GM19324 (cell line): ENCODE results near the gene GRM8.

Source experiments
- ATAC-seq: cut with Tn5 transposase; IDR thresholded peaks from one replicate; pipeline ENCODE4 v1.9.1; 2021; ENCODE audit warnings: mild to moderate bottlenecking, moderate library complexity; ENCODE audit not compliant: unreplicated experiment, low FRiP score

Gene GRM8

GRCh38 chr7:126487728-126488442 lies 764.9 kb downstream of the GRM8 start:
- ATAC-seq = no peak

- no peak for ATAC-seq
These were observed 765.9 kb downstream of the GRM8 start for GRCh38 chr7:126486806-126487205.

GRCh38 chr7:126485791-126486190 lies 767.0 kb downstream of the GRM8 start:
- no peak for ATAC-seq

GRCh38 chr7:126483972-126484371 lies 768.8 kb downstream of the GRM8 start:
- ATAC-seq = no peak

GRCh38 chr7:126472825-126473224 lies 779.9 kb downstream of the GRM8 start:
- no peak for ATAC-seq

- ATAC-seq = no peak
These were observed 790.3 kb downstream of the GRM8 start for GRCh38 chr7:126462405-126462804.

GRCh38 chr7:126460664-126461063 lies 792.1 kb downstream of the GRM8 start:
- no peak for ATAC-seq

GRCh38 chr7:126453104-126453503 lies 799.6 kb downstream of the GRM8 start:
- no peak for ATAC-seq

GRCh38 chr7:126450269-126450671 lies 802.5 kb downstream of the GRM8 start:
- peak; percentile 93 for ATAC-seq

- peak; percentile 18 for ATAC-seq
These were observed 803.0 kb downstream of the GRM8 start for GRCh38 chr7:126449611-126450268.

GRCh38 chr7:126447984-126448383 lies 804.8 kb downstream of the GRM8 start:
- no peak for ATAC-seq

- no peak for ATAC-seq
These were observed 806.8 kb downstream of the GRM8 start for GRCh38 chr7:126445991-126446390.

GRCh38 chr7:126443951-126444350 lies 808.8 kb downstream of the GRM8 start:
- ATAC-seq = no peak

- ATAC-seq = no peak
These were observed 809.8 kb downstream of the GRM8 start for GRCh38 chr7:126442908-126443307.

- no peak for ATAC-seq
These were observed 811.0 kb downstream of the GRM8 start for GRCh38 chr7:126441745-126442144.

GRCh38 chr7:126440542-126440941 lies 812.2 kb downstream of the GRM8 start:
- ATAC-seq = no peak

- ATAC-seq = no peak
These were observed 816.4 kb downstream of the GRM8 start for GRCh38 chr7:126436213-126436868.

- ATAC-seq = no peak
These were observed 826.1 kb downstream of the GRM8 start for GRCh38 chr7:126426652-126427051.

GRCh38 chr7:126424985-126425384 lies 827.8 kb downstream of the GRM8 start:
- no peak for ATAC-seq

- ATAC-seq = no peak
These were observed 833.7 kb downstream of the GRM8 start for GRCh38 chr7:126419047-126419446.

- peak; percentile 69 for ATAC-seq
These were observed 840.8 kb downstream of the GRM8 start for GRCh38 chr7:126411821-126412383.
